HG02759 (cell line): ENCODE measurements around the gene OTUD6A.
"Not testable (repeated sequence)": the region's sequence is repeated elsewhere in the genome, so short reads cannot be mapped to it uniquely, and the experiment has no call there.

ENCODE experiments used
- ATAC-seq: cut with Tn5 transposase; IDR thresholded peaks from one replicate; pipeline ENCODE4 v1.9.1; 2021; ENCODE audit warnings: mild to moderate bottlenecking, moderate library complexity; ENCODE audit not compliant: unreplicated experiment

Gene OTUD6A

DNA sequence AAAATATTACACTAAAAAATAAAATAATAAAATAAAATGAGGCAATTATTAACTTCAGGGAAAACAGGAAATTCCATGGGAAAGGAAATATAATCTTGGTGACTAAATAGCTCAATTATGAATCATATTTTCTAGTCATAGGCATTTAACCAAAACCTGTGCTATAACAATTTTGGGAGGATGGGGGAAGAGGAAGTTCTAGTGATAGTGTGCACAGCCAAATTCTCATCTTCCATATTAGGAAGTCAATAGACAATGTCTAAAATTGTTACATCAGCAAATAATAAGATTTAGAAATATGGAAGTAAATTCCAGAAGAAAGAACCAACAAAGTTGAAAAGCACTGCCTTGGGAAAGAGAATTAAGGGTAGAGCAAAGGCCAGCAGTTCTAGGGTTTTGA is 15.3 kb upstream of the OTUD6A start:
- ATAC-seq = no peak

DNA sequence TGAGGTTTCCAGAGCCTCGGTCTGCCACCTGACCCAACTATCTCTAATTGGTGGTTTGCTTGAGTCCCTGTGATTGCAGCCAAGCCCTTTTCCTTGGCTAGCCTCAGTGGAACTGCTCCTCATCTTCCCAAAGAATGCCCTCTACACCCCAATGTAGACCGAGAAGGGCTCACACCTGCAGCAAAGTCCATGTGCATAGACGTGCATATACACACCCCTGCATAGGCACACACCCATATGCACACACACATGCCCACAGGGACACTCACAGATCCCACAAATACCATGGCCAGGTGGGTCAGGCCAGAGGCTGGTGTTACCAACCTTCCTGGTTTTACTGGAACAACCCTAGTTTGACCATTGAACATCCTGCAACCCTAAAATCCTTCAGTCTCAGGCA is 12.9 kb upstream of the OTUD6A start:
- ATAC-seq = no peak

DNA sequence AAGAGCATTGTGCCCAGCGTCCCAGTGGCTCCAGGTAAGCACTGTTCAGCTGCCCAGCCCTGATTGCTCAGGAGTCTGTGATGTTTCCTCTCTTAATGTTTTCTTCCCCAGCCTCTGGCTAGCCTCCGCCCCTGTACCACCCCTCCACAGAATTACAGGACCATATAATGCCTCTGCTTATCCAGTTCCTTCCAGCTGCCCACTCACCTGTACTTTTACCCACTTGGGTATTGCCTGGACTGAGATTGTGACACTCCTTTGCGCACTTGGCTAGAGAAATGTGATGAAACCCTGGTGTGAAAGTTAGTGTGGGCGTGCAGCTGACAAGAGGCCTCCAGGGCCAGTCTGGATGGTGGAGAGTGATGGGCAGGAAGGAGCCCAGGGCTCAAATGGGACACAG is 12.3 kb upstream of the OTUD6A start, which contains the start of gene AWAT2:
Gene AWAT2, minus strand, starts transcription at position 14 of the 400 bp plus-strand sequence. Its CDS starts 6 bp downstream, at position 8.
- ATAC-seq = no peak

DNA sequence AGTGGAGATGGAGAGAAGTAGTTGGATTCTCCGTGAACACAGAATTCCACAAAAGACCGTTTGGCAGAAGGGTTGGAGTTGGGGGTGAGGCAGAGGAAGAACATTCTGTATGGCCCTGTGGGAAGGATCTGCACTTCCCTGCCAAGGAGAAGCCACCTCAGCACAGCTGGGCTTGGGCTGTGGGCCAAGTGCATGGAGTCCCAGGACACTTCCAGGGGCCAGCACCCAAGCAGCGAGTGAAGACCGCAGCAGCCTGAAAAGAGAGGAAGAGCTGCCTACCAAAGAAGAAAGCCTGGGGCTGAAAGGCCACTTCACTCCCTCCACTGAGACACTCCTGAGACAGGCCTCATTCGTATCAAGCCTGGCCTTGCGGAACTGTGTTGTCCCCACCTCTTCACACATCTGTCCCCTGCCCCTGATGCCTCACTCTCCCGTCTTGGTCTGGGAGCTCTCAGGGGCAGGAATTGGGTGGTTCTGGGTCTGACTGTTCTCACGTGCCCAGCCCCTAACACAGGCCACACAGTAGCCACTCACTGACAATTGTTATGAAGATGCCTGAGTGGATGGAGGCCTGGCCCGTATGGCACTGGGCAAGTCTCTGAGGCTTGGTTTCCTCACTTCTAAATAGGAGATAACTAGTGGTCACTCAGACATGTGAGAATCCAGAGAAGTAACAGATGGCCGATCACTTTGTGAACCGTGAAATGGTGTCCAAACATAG is 9.2 kb upstream of the OTUD6A start:
- ATAC-seq = no peak

DNA sequence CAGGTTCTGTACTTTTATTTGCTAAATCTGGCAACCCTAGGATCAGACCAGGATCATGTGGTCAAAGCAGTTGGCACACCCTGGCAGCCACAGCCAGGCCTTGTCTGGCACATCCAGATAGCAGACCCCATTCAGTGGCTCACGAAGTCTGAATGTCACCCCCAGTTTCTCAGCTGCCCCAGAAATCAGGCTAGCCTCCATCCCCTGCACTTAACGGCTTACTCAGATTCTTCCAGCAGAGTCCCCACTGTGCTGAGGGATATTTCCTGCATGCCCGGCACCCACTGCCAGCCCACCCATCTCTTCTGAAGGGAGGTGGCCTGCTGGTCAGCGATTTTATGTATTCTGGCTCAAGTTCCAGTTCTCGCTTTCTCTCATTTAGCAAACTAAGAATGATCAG is 7.9 kb upstream of the OTUD6A start:
- ATAC-seq = no peak

DNA sequence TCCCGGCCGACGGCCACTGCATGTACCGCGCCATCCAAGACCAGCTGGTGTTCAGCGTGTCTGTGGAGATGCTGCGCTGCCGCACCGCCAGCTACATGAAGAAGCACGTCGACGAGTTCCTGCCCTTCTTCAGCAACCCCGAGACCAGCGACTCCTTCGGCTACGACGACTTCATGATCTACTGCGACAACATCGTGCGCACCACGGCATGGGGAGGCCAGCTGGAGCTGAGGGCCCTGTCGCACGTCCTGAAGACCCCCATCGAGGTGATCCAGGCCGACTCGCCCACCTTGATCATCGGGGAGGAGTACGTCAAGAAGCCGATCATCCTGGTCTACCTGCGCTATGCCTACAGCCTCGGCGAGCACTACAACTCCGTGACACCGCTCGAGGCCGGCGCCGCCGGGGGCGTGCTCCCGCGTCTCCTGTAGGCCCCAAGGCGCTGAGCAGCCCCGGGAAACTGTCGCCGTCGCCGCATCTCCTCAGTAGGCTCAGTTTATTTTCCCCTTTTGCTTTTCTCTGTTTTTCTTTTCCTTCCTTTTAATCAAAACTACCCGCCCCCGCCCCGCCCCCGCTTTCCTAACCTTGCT is 799 bp downstream of the OTUD6A start:
- ATAC-seq = no peak

DNA sequence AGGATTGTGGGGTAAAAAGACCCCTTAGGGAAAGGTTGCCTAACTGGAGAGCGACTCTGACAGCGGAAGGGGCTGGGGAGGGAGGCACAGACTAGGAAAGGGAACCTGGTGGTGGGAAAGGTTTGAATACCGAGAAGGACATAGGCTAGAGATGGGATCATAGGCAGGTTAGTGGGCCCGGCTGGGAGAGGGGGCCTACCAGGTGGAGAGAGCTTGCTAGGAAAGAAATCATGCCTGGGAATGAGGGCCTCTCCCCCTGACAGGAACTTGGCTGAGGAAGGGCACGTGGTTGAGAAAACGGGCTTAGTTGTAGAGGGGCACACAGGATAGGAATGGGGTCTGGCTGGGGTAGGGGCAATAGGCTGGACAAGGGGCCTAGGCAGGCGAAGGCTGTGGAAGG is 4.4 kb downstream of the OTUD6A start:
- no peak for ATAC-seq

DNA sequence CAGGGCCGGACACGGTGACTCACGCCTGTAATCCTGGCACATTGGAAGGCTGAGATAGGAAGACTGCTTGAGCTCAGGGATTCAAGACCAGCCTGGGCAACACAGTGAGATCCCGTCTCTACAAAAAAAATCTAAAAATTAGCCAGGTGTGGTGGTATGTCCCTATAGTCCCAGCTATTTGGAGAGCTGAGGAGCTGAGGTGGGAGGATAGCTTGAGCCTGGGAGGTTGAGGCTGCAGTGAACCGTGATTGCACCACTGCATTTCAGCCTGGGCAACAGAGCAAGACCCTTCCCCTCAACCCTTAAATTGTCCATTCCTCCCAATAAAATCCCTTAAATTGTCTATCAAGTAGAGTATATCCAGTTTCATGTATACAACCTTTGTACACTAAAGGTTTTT is 17.0 kb downstream of the OTUD6A start:
- ATAC-seq = no peak

DNA sequence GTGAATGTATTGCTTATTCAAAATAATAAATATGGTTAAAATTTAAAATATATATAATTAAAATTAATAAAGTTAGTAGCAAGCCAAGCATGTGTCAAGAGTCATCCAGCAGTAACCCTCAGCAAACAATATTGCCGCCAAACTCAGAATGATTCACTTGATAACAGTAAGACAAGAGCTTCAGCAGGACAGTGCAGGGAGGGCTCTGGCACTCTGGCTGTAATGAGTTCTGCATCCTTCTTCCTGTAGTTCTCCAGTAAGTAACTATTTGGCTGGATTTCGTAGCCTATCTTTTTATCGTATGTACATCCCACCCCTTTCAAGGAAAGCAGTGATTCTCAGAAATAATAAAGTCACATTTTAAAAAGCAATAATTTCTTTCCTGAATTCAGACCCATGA is 17.6 kb downstream of the OTUD6A start:
- ATAC-seq = no peak

DNA sequence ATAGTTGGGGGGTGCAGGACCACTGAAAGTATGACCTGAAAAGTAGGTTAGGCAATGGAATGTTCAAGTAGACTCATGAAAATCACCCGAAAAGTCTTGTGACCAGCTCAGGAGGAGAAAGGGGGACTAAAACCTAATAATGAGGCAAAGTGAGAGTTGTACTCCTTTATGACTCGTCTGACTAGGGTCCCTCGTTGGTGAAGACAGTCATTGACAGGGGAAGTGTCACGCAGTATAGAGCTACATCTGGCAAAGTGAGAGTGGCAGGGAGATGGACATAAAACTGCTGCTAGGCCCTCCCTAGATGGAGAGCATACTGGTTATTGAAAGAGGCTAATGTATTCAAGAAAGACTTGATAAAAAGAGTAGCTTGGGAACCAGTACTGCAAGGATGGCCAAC is 20.5 kb downstream of the OTUD6A start:
- ATAC-seq = no peak

DNA sequence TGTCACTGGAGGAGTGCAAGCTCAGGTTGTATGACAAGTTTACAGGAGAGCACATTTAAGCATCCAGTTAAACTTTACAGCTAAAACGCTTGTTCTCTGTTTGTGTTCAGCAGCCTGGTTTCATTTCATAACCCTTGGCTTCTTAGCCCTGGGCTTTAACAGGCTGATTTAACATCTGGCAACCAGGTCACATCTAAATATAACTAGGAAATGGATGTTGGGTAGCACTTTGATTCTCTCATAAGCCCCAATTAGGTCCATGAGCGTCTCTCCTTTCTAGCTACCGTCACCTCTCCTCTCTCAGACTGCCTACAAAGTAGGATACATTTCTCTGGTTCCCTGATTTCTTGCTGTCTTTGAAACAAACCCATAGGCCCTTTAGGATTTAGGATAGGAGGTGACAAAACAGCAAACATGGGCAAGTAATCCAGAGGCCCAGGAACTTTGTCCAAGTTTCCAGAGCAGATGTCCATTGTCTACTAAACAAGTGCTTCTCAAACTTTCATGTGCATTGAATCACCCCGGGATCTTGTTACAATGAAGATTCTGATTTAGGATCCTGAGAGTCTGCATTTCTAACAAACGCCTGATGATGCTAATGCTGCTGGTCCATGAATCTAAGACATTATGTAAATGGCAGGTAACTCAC is 22.5 kb downstream of the OTUD6A start:
- no peak for ATAC-seq

DNA sequence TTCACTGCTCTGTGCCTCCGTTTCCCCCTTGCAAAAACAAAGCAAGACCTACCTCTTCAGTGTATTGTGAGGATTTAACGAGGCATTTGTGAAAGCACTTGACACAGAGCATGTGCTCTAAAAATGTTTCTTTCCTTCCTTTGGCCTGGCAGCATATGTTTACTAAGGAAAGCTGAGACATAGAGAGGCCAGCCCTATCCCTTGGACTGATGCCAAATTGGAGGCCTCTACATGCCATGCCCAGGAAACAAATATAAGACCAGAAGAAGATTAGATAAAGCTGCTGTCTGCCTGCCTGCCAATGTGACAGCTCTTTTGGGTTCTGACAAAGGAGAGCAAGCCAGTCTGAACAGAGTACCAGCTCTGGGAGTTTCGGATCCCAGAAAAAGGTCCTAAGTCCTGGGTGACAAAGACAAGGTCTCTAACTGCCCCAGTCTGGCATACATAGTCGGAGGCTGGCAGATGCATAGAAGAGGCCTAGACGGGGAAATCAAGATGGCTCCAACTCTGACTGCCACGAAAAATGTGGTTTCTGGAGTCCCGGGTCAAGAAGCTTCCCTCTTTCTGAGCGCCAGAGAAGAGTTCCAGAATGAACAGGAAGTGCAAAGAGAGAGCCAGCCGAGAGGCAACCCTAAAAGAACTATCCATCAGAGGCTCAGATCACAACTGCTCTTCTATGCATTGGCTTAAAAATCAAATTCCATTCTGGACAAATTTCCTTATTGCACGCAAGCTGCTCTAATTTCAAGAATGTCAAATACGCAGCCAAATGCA is 25.8 kb downstream of the OTUD6A start:
- no peak for ATAC-seq

DNA sequence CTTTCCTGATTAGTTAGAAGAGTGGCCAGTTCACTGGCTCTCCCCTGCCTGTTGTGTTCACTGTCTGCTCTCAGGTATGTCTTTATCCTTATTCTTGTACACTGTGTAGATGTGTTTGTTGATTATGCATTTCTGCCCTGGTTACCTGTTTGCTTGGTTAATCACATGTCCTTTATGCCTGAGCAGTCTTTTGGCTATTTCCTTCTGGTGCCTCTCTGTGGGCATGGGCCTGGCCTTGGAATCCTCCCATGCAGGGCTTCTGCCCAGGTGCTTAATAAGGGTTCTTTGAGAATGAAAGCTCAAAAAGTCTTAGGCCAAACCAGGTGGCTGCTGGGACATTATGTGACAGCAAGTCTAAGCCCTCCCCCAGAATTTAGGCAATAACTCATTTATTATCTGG is 26.5 kb downstream of the OTUD6A start:
- no peak for ATAC-seq

DNA sequence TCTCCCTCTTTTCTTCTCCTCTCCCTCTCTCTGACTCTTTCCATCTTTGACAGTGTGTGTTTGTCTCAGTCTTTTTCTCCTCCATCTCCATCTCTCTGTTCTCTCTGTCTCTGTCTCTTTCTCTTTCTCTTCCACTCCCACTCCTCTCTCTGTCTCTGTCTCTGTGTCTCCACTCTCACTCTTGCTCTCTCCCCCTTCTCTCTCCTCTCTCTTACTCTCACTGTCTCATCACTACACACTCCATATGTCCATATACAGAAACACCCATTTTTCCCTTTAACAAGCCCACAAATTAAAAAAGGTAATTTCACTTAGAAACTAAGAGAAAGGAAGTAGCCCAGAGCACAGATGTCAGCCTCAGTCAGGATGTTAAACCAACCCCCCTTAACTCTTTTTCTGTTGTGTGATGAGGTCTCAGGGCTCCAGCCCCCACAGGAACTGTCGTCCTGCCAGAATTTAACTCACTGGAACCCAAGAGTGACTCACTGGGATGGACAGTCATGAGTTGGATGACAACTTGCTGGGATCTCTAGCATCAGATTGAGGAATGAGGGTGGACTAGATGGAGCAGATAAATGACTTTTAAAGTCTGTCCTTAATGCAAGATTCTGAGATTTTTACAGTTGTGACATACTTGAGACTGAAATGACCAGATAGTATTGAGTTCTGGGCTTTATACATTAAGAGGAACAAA is 27.5 kb downstream of the OTUD6A start:
- no peak for ATAC-seq

DNA sequence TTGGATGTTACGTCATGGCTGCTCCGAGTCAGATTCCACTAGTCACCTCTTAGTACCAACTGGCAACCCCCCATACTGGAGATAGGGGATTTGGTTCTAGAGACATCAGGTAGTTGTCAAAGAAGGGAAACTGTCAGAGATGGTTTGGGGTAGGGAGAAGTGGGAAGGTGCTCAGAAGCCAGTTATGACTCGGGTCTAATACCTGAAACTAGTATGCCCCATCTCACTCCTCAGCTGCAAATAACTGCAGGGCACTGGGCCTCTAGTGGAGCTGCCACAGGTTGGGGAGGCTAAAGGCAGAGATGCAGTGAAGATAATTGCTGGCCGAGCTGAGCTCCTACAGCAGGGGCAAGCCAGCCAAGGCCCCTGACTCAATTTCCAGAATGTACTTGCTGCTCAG is 30.0 kb downstream of the OTUD6A start:
- no peak for ATAC-seq

DNA sequence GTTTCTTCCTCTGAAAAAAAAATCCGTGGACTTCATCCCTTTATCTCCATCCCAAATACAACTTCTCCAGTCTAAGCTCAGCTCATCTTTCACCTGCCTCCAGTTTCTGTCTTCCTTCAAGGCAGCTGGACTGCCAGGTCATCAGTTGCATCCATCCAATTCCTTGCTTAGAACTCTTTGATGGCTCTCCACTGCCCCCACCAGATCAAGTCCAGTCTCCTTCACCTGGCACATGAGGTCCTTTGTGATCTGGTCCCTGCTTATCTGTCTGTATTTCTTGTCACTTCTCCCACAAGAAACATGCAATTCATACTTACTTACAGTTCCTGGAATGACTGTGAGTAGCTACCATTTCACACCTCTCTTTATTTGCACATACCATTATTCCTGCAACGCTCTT is 33.8 kb downstream of the OTUD6A start:
- ATAC-seq = no peak

DNA sequence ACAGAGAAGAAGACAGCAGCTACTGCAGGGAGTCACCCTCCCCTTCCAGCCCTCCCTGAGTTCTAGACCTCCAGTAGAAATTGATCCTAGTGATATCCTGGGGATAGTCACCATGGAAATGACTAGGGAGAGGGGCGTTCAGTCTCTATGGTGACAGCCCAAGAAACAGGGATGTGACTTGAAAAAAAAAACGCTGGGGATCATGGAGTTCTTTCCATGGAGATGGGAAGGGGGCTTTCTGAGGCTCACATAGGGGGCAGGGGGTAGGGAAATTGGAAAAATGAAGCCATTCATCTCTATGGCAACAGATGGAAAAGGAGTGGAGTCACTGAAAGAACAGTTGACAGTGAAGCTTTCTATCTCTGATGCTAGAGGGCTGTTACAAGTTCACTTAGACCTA is 43.0 kb downstream of the OTUD6A start:
- ATAC-seq = no peak

DNA sequence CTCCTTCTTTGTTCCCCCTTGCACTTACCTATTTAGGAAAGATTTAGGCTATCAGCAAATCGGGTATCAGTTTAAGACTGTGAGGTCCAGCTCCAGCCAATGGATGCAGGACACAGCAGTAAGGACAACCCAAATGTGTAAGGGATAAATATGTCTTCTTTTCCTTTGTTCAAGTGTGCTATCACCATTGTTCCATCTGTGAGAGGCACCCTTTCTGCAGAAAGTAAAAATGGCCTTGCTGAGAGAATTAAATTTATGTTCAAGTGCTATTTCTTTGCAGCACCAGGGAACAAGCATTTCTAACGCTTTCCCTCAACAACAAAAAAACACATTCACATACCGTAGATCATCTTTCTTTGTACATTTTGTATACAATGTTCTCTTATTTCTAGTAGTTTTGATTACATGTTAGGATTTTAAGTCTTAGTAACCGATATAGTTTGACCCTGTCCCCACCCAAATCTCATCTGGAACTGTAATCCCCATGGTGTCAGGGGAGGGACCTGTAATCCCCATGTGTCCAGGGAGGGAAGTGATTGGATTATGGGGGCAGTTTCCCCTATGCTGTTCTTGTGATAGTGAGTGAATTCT is 49.3 kb downstream of the OTUD6A start:
- ATAC-seq = not testable (repeated sequence)
